NCI-H446 treated with DMSO at 0.1 percent for 48 hours (cell line): ENCODE data around the gene IFNG.
"Not testable (repeated sequence)": the region's sequence is repeated elsewhere in the genome, so short reads cannot be mapped to it uniquely, and the experiment has no call there.

Experiments
- DNase-seq: peaks from one replicate; lab custom pipeline; 2025; lab: John Stamatoyannopoulos, UW

IFNG gene

DNA sequence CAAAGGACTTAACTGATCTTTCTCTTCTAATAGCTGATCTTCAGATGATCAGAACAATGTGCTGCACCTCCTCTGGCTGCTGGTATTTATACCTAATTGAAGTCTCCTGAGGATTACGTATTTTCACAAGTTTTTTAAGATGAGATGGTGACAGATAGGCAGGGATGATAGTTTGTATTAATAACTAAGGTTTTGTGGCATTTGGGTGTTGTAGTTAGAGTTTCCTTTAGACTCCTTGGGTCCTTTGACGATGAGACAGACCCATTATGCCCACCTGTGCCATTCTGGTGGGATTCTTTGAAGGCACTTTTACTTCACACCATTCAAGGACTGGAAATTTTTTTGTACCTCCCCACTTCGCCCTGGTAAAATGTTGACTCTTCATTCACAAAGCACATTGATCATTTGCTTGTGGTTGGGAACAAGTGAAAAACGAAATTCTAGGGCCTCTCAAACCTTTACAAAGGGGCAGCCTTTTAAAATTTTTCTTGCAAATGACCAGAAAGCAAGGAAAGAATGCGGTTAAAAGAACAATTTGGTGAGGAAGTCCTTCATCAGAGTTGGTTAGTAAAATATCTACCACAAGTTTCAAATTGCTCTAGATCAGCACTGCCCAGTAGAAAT, at the start of gene IFNG:
Gene IFNG, minus strand, starts transcription at position 60 of the 624 bp plus-strand sequence. CDS start 125 bp downstream, outside the sequence.
- DNase-seq, result no peak

DNA sequence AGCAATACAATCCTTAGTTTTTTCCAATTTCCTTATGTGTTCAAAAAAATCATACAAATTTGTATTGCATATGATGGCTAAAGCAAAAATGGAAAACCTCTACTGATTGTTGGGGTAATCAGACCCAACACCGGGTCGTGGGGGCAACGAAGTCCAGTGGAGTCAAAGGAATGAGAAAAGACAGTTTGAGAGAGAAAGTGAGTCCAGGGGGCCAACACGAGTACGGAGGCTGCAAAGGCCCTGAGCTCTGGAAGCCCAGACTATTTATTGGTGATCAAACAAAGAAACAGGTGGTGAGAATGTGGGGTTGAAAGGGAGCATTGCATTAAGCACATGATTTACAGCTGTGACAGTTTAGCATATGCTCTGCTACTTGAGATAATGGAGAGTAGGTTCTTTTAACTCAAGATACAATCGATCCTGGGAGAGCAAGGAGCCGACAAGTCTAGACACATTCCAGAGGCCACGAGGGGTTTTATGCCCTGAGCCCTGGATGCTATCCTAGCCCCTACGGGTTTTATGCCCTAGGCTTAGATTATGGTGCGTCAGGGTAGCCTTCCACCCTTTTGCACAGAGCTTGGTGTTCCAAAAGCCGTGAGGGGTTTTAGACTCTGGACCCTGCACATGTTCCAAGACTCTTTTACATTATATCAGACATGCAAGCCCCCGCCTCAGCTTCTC, 49.6 kb upstream of the IFNG start:
- not testable (repeated sequence) for DNase-seq

DNA sequence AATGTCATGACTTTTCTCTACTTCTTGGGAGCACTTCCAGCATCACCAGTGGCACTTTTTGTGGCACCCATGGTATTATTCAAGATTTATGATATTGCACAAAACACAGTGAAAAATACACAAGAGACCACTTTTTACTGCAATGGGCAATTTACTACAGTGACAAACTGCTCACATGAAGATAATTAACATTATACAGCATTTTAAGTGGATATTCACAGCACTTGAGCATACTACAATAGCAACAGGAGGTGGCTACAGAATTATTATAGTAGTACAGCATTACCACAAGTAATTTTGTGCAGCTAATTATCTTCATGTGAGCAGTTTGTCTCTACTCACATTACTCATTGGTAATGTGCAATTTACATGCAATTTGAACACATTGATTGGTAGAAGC, 47.7 kb upstream of the IFNG start:
- no peak for DNase-seq

DNA sequence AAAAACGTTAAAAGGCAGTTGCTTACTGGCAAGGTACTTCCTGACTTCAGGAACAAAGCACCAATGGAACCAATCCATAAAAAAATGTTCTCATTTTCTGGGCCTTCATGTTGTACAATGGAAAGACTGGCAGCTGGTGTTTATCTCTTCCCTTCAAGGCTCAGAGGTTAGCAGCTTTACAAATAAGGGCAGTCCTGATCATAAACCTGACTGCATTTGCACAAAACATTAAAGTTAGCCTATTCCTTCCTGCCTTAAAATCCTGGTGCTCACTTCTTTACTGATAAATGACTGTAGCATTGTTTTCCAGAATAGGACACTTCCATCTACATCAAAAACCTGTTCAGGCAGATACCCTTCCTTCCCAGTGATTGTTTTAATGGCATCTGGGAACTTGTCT, 46.9 kb upstream of the IFNG start:
- DNase-seq, result no peak

DNA sequence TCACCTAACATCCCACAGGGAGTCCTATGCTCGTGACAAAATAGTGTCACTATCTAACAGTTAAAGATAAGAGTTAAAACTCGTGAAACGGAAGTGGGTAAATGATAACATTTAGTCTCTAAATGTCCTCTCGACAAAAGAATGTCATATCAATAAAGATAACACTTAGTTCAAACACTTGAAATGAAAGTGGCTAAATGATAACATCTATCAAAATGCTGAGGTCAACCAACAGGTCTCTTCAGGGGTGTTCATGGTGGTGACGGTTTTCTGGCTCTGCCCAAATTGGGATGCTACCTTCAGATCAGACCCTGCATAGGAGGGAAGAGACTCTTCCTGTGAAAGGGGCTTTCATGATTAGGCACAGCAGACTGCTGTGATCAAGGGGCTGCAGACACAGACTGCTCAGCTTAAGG, 43.9 kb upstream of the IFNG start:
- no peak for DNase-seq

DNA sequence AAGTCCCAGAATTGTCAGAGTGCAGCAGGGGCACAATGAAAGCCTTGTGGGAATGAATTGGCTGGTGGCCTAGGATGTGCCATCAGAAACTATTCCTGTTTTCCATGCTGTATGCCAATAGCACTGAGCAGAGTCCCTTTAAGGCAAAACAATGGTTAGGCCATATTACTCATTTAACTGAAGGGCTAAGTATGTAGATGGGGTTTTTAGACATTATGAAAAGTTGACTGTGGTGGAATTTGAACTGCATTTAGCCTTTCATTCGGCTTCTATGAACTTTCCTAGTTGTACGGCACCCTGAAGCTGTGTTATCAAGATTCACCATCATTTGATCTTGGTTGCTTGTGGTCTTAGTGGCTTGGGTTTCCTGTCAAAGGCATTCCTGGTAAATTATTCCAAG, 41.3 kb upstream of the IFNG start:
- DNase-seq, result no peak

DNA sequence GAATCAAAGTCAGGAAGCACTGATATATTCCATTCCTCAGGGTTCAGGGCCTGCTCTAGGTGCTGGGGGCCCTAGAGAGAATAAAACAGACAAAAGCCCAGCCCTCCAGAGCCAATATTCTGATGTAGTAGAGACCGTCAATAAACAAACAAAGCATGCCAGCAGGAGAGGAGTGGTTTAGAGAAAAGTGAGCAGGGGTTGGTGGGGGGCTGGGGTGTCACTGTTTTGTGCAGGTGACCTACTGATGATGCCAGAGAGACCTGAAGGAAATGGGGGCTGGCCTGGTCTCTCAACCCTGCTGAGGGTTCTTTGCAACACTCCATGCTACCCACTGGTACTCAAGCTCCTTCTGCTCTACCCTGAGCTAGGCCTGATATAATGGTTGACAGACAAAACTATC, 39.6 kb upstream of the IFNG start:
- no peak for DNase-seq

DNA sequence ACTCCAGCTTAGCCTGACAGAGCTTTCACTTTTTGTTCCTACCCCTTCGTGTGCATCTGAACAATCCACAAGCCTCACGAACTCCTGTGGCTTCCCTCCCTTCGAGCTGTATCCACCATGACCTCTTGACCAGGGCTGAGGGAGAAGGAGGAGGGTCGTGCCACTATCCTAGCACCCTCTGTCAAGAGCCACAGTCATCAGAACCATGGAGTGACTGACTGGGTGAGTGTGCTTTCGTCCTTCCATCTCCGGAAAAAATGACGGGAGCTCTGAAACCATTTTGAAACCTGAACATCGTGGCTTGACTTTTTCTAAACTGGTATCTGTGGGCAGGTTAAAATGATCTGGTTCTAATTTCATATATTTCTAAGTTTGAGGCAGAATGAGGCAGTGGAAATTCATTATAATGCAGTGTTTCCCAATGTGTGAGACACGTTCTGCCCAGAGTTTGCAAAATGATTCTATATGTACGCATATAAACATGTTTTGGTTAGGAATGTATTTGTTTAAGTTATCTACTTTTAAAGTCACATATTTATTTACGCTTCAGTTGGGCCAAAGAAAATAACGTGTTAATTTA, 39.1 kb upstream of the IFNG start:
- no peak for DNase-seq

DNA sequence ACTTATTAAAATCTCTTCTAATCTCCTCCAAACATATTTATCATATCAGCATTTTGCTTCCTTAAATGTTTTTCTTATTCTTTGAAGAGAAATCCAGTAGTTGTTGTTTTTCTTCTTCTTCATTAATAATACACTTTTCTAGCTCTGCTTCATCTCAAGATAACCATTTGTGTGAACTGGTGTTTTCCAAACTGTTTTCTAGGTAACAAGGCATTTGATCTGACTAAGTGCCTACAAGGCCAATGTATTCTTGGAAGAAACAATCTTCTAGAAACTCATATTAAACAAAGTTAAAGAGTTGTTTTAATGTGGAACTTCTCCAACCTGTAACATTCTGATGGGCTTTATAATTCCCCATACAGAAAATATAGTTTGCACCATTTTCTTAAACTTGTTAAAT, 30.8 kb upstream of the IFNG start:
- no peak for DNase-seq

DNA sequence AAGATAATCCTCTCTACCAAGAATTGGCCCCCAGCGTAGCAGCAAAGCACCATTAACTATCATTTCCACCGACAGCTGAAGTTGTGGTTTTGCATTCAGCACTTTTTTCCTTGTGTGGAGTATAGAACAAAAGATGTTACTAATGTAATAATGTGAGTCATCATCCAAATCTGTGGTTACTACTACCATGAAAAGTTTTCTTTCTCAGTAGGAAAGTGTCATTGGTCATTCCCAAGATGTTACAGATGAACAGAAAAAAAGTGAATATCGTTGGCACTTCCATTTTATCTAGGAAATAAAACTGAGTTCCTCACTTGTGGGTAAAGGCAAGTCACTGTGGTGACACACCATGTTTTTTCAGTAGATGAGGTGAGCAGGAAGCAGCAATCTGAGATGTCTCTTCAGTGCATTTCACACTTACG, 30.3 kb upstream of the IFNG start:
- DNase-seq, result no peak

DNA sequence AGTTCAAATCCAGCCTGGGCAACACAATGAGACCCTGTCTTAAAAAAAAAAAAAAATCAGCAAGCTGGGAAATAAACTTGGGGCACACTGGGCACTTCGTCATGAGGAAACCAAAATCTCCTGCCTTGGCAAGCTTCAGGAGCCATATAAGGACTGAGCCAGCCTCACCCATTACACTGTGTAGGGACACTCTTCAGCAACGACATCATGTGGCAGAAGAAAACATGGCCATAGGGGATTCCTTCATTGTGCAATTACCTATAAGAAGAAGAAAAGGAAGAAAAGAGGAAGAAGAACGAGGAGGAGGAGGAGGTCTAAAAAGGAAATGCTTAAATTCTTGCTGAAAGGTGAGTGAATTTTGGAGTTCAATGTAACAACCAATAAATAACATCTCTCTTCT, 26.1 kb upstream of the IFNG start:
- no peak for DNase-seq

DNA sequence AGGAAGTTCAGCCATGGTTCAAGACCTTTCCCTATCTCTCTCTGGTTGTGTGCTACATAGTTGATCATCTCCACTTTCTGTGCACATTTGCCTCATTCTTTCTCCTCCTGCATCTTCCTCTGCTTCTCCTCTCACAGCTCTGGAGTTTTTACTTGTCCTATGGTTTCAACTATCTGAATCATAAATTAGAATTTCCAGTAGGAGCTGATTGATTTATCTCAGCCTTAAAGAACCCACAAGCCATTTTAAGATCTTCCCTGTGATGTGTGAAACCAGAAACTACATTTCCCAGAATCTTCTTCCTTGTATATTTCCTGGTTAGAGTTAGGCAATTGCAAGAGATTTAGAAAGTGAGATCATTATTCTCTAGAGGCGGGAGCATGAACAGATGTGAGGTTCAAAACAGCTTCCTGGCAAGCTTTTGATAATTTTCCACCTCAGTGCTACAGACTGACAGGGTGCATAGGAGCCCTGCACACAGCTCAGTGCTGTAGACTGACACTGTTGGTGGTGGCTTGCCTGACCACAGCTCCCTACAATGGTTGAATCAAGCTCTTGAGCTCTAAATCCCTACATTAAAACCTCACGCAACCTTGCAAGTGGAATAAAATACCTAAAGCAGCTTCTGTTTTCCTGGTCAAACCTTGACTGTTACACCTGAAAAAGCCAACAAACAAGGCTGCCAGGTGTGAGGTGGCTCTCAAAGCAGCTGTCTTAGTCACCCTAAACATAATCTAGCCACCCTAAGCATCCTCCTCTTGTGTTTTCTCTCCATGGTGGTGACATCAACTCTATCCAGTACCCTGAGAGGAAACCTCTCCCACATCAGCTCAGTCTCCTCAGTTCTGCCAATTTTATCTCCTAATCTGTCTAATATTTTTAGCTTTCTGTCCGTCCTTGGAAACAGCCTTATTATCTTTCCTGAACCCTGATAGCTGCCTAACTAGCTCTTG, 21.5 kb upstream of the IFNG start:
- no peak for DNase-seq

DNA sequence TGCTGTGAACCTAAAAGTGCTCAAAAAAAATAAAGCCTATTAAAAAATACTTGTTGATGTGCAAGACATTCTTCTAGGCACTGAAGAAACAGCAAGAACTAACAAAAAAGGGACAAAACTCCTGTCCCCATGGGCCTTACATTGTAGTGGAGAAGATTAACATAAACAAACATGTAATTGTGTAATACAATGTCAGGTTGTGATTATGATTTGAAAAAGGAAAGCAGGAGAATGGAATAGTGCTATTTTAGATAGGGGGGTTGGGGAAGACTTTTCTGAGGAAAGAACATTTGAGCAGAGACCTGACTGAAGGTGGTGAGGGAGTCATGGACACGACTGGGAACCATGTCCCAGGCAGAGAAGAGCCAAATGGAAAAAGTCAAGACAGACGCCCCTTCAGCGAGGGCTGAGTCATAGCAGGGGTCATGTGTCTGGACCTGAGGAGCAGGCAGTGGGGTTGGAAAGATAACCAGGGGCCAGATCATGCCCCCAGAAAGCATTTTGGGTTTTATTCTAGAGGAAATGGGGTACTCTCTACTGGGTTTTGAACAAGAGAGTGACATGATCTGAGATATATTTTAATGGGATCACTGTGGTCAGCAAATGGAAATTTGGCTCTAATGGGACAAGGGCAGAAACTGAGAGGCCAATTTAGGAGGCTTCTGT, 19.4 kb upstream of the IFNG start:
- no peak for DNase-seq

DNA sequence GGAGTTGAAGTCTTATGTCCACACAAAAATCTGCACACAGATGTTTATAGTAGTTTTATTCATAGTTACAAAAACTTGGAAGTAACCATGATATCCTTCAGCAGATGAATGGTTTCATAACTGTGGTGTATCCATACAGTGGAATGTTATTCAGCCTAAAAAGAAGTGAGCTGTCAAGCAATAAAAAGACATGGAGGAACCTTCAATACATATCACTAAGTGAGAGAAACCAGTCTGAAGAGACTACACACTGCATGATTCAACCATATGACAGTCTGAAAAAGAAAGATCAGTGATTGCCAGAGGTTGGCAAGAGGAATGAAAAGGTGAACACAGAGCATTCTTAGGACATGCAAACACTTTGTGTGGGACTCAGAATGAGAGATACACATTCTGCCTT, 18.6 kb upstream of the IFNG start:
- no peak for DNase-seq

DNA sequence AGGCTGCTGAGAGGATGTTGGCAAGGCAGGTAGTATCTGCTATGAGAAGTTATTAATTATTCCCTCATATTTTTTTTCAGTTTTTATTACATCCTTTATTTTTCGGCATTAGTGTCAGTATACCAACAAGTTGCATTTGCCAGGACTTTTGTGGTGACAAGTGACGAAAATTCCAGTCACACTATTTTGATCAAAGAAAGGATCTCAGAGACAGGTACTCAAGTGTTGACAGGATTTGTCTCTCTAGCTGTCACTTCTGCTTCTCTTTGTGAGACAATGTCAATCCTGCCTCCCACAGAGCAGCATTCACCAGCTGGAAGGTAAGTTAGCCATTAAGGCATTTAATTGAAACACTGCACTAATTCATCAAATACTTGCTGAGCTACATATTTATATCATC, 18.0 kb upstream of the IFNG start:
- DNase-seq, result no peak

DNA sequence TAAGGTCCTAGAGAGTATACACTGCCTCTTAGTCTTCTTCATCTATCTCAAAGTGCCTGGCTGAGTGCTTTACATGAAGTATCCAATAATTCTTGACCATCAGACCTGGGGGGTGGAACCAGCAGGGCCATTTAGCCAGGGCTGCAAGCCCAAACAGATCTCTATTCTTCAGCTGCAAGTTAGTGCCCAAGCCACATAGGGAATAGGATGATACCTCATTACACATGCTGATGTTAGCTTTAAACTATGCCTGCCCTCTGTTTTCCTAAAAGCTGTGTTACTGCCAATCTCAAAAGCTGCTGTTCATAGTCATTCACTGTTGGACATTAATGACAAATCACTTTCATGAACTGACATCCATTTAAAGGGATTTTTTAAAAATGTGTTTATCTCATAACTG, 16.7 kb upstream of the IFNG start:
- no peak for DNase-seq

DNA sequence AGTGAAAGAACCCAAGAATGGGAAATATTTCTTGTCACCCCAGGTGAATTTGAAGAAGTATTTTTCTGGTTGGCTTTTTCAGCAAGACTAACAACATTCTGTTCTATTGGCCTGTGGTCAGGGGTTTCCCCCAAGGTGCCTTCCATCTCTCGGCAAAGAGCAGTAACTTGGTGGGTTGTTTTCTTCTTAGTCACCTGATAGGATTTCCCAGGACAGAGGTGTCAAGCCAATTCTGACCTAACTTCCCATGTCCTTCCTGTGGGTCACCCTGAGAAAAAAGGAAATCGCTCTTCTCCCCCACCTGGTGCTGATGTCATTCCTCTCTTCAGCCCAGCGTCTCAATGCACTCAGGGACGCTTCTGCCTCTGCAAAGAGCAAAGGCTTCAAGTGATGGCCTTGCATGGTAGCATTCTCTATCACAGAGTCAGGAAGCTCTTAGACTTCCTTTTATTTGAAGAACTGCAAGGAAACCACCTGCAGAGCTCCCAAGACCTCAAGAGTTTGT, 16.1 kb upstream of the IFNG start:
- no peak for DNase-seq

DNA sequence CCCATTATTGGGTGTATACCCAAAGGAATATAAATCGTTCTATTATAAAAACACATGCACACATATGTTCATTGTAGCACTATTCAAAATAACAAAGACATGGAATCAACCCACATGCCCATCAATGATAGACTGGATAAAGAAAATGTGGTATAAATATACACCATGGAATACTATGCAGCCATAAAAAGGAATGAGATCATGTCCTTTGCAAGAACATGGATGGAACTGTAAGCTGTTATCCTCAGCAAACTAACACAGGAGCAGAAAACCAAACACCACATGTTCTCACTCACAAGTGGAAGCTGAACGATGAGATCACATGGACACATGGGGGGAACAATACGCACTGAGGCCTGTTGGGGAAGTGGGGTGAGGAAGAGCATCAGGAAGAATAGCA, 15.2 kb upstream of the IFNG start:
- DNase-seq, result not testable (repeated sequence)

DNA sequence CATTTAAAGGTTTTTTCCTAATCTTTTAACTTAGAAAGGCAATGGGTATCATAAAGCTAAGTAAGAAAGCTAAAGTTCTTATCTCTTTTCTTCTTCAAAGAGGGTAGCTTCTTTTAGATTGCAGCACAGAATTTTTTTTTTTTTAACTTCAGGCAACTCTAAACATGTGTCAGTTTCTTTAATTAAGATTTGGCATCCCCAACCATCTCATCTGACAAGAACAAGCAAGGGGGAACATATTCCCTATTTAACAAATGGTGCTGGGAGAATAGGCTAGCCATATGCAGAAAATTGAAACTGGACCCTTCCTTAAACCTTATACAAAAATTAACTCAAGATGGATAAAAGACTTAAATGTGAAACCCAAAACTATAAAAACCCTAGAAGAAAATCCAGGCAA, 14.3 kb upstream of the IFNG start:
- DNase-seq, result no peak

DNA sequence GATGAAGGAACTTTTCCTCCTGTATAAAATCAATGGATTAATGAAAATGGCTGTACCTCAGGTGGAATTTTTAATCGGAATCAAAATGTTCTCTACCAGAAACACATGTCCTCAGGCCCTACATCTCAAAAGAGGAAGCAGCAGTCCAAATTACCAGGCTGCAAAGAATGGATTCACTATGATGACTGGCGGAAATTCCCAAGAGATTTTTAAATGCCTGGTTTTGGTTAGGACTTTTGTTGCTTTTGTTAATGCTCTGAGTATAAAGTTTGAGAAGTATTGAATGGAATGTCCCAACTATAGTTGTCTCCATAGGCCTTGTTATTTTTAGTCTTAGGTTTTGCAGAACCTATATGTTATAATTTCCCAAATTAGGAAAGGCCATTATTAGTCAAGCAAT, 11.2 kb upstream of the IFNG start:
- no peak for DNase-seq

DNA sequence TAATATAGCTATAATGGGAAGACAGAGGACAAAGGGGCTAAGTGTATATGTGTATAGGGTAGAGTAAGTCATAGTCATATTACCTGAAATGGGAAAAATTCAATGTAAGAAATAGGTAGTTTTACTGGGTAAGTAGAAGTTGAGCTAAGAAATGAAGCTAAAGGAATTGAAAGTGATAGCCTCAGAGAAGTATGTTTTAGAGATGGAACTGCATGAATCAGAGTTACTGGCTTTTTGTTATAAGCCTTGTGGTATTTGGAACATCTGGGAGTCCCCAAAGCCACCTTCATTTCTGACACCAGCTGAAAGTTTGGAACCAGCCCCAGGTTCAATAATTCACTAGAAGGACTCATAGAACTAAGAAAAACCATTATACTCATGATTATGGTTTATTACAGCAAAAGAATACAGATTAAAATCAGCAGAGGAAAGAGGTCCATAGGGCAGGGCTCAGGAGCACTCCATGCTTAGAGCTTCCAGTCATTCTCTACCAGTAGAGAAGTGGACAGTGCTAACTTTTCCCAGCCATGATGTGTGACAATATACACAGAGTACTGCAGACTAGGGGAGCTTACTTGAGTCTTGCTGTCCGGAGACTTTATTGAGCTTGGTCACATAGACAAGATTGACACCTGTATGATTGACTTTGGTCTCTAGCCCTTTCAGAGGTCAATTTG, 9.8 kb upstream of the IFNG start:
- no peak for DNase-seq
